ENCODE results near the gene CHRNB4. TPM values are rescaled to one million over a fixed set of nuclear protein-coding genes. Genes with fewer than 3 reads are reported as not detected.

Gene CHRNB4
- total RNA-seq, 4 donors from 2014 or later: not detected

GRCh38 chr15:78597583-78597982 is 43.4 kb downstream of the CHRNB4 start:
- no peak for TF ChIP-seq EP300 (IDR thresholded peaks at IDR 0.05)
- TF ChIP-seq, protein P1, sequence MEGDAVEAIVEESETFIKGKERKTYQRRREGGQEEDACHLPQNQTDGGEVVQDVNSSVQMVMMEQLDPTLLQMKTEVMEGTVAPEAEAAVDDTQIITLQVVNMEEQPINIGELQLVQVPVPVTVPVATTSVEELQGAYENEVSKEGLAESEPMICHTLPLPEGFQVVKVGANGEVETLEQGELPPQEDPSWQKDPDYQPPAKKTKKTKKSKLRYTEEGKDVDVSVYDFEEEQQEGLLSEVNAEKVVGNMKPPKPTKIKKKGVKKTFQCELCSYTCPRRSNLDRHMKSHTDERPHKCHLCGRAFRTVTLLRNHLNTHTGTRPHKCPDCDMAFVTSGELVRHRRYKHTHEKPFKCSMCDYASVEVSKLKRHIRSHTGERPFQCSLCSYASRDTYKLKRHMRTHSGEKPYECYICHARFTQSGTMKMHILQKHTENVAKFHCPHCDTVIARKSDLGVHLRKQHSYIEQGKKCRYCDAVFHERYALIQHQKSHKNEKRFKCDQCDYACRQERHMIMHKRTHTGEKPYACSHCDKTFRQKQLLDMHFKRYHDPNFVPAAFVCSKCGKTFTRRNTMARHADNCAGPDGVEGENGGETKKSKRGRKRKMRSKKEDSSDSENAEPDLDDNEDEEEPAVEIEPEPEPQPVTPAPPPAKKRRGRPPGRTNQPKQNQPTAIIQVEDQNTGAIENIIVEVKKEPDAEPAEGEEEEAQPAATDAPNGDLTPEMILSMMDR (IDR thresholded peaks at IDR 0.05): no peak
- TF ChIP-seq POLR2A (IDR thresholded peaks at IDR 0.05): no peak
- WGBS, 2 donors: 85 to 92% methylated on average over 1 of the region's 1 CpG
- no peaks in the 10 kb centered on the region for H3K36me3 ChIP-seq
- H3K4me3 ChIP-seq: no peak overlapping the region
- DNase-seq (ENCODE audit: low spot score in 2 of 2): no peak
- no peaks in the 10 kb centered on the region for H3K9me3 ChIP-seq
- H3K4me1 ChIP-seq: no peaks in the 10 kb centered on the region
- no peak overlapping the region for H3K27ac ChIP-seq
- no peaks in the 10 kb centered on the region for H3K27me3 ChIP-seq

GRCh38 chr15:78574944-78575343 is 66.1 kb downstream of the CHRNB4 start:
- Histone ChIP-seq H3K4me1 (no peaks in the 10 kb centered on the region), H3K9me3 (no peaks in the 10 kb centered on the region), H3K27ac (no peak overlapping the region), H3K36me3 (no peaks in the 10 kb centered on the region), H3K27me3 (peaks cover 0 to 36% of the 10 kb centered on the region in 2 donors), H3K4me3 (no peak overlapping the region)
- WGBS, 2 donors: 93 to 95% methylated on average over 1 of the region's 1 CpG
- TF ChIP-seq, protein P1 (IDR thresholded peaks at IDR 0.05): no peak
- TF ChIP-seq EP300 (IDR thresholded peaks at IDR 0.05) (no peak), POLR2A (IDR thresholded peaks at IDR 0.05) (no peak)
- DNase-seq (ENCODE audit: low spot score in 2 of 2): no peak

Small RNA genes within 50 kb of the gene (small RNA-seq; reads per million reads assigned to genes)
- gene AC067863.2: not detected

Other genes starting within 250 kb of the CHRNB4 start
- gene IREB2, start 203.0 kb downstream of the CHRNB4 start, total RNA-seq: 10 to 100 TPM; 32.4 to 45.9 (median 42.4) TPM
- 10 to 100 TPM in 2 of 4 donors, 1 to 10 TPM in 2; 8.0 to 31.9 (median 10.2) TPM for gene HYKK, start 133.6 kb downstream of the CHRNB4 start, total RNA-seq
- 100 to 1,000 TPM in 1 of 4 donors, 10 to 100 TPM in 3; 58.1 to 102 (median 76.8) TPM for gene PSMA4, start 100.8 kb downstream of the CHRNB4 start, total RNA-seq
- gene CHRNA5, start 75.7 kb downstream of the CHRNB4 start, total RNA-seq: 1 to 10 TPM in 2 of 4 donors, under 1 TPM in 2; 0.84 to 3.0 (median 1.3) TPM
- not detected for gene CHRNA3, start 20.2 kb downstream of the CHRNB4 start, total RNA-seq
- gene ADAMTS7, start 170.3 kb upstream of the CHRNB4 start, total RNA-seq: 10 to 100 TPM; 10.7 to 26.4 (median 18.5) TPM
- gene MORF4L1, start 231.7 kb upstream of the CHRNB4 start, total RNA-seq: 100 to 1,000 TPM; 256 to 333 (median 316) TPM